H9 (cell line): ENCODE data around the gene CYP2J2. TPM values are rescaled to one million over a fixed set of nuclear protein-coding genes. Genes with fewer than 3 reads are reported as not detected.

ENCODE experiments used
- DNase-seq: peaks from one replicate; pipeline ENCODE4 v3.0.0-alpha.2; 2017
- H2AFZ ChIP-seq: one replicate; pipeline ENCODE4 v1.6.1; 2013; ENCODE audit warnings: mild to moderate bottlenecking, low read length, control low read depth, moderate library complexity
- H2AK5ac ChIP-seq: 2 replicates; pipeline ENCODE4 v1.6.1; 2013; ENCODE audit warnings: low read length, control low read depth, mixed read lengths; ENCODE audit not compliant: insufficient read length
- H2BK120ac ChIP-seq: one replicate; pipeline ENCODE4 v1.6.1; 2013; ENCODE audit warnings: low read depth, mild to moderate bottlenecking, low read length, control low read depth, inconsistent platforms; ENCODE audit not compliant: poor library complexity, severe bottlenecking
- H2BK12ac ChIP-seq: 2 replicates; pipeline ENCODE4 v1.6.1; 2013; ENCODE audit warnings: low read length, control low read depth, mixed read lengths, low read depth; ENCODE audit not compliant: insufficient read length
- H2BK15ac ChIP-seq: 2 replicates; pipeline ENCODE4 v1.6.1; 2013; ENCODE audit warnings: low read depth, low read length, control low read depth
- H2BK20ac ChIP-seq: one replicate; pipeline ENCODE4 v1.6.1; 2013; ENCODE audit warnings: low read depth, mild to moderate bottlenecking, low read length, control low read depth, inconsistent platforms; ENCODE audit not compliant: poor library complexity, severe bottlenecking
- H2BK5ac ChIP-seq: 2 replicates; pipeline ENCODE4 v1.6.1; 2013; ENCODE audit warnings: low read length, control low read depth, mixed read lengths; ENCODE audit not compliant: insufficient read length
- H3K14ac ChIP-seq: 2 replicates; pipeline ENCODE4 v1.6.1; 2013; ENCODE audit warnings: low read length, control low read depth; ENCODE audit not compliant: insufficient read depth
- H3K18ac ChIP-seq: 2 replicates; pipeline ENCODE4 v1.6.1; 2013; ENCODE audit warnings: low read depth, mild to moderate bottlenecking, mixed read lengths, low read length, control low read depth; ENCODE audit not compliant: insufficient read length
- H3K23ac ChIP-seq: 2 replicates; pipeline ENCODE4 v1.6.1; 2013; ENCODE audit warnings: low read length, control low read depth, mixed read lengths, low read depth; ENCODE audit not compliant: insufficient read length
- H3K23me2 ChIP-seq: 2 replicates; pipeline ENCODE4 v1.6.1; 2013; ENCODE audit warnings: low read depth, mild to moderate bottlenecking, mixed read lengths, low read length, control low read depth; ENCODE audit not compliant: insufficient read length, poor library complexity, severe bottlenecking
- H3K27ac ChIP-seq: 2 replicates; pipeline ENCODE4 v1.5.1; 2013; ENCODE audit warnings: low read length, control low read depth, mixed read lengths, low read depth; ENCODE audit not compliant: insufficient read length
- H3K27me3 ChIP-seq: 2 replicates; pipeline ENCODE4 v1.6.1; 2013; ENCODE audit warnings: low read length, control low read depth, inconsistent platforms; ENCODE audit not compliant: insufficient read depth
- H3K4ac ChIP-seq: 2 replicates; pipeline ENCODE4 v1.6.1; 2013; ENCODE audit warnings: low read depth, mild to moderate bottlenecking, control low read depth, inconsistent platforms, low read length, moderate library complexity
- H3K4me1 ChIP-seq: 2 replicates; pipeline ENCODE4 v1.6.1; 2013; ENCODE audit warnings: low read length, control low read depth, inconsistent platforms; ENCODE audit not compliant: insufficient read depth
- H3K4me2 ChIP-seq: 2 replicates; pipeline ENCODE4 v1.6.1; 2013; ENCODE audit warnings: low read length, control low read depth, mixed read lengths; ENCODE audit not compliant: insufficient read length, insufficient read depth
- H3K56ac ChIP-seq: 2 replicates; pipeline ENCODE4 v1.6.1; 2013; ENCODE audit warnings: low read depth, mild to moderate bottlenecking, mixed read lengths, low read length, control low read depth; ENCODE audit not compliant: insufficient read length
- H3K79me1 ChIP-seq: 2 replicates; pipeline ENCODE4 v1.6.1; 2013; ENCODE audit warnings: low read depth, mild to moderate bottlenecking, moderate library complexity, low read length, control low read depth, inconsistent platforms; ENCODE audit not compliant: insufficient read depth, poor library complexity, severe bottlenecking
- H3K79me2 ChIP-seq: 2 replicates; pipeline ENCODE4 v1.6.1; 2013; ENCODE audit warnings: low read length, control low read depth, inconsistent platforms; ENCODE audit not compliant: insufficient read depth
- H3K9ac ChIP-seq: 2 replicates; pipeline ENCODE4 v1.6.1; 2013; ENCODE audit warnings: low read length, control low read depth, mixed read lengths; ENCODE audit not compliant: insufficient read length; ENCODE audit errors: extremely low read depth
- H3K9me3 ChIP-seq: one replicate; pipeline ENCODE4 v1.6.1; 2013; ENCODE audit warnings: low read depth, low read length, inconsistent platforms; ENCODE audit not compliant: control insufficient read depth
- H3T11ph ChIP-seq: one replicate; pipeline ENCODE4 v1.6.1; 2013; ENCODE audit warnings: mild to moderate bottlenecking, low read length, control low read depth, inconsistent platforms
- H4K20me1 ChIP-seq: one replicate; pipeline ENCODE4 v1.6.1; 2013; ENCODE audit not compliant: control insufficient read depth, insufficient read length, insufficient read depth
- H4K5ac ChIP-seq: 2 replicates; pipeline ENCODE4 v1.6.1; 2013; ENCODE audit warnings: low read depth, mild to moderate bottlenecking, mixed read lengths, low read length, control low read depth; ENCODE audit not compliant: insufficient read length
- H4K8ac ChIP-seq: replicated peaks from 2 replicates; pipeline ENCODE4 v1.6.1; 2013; ENCODE audit warnings: low read length, control low read depth, mixed read lengths, low read depth; ENCODE audit not compliant: insufficient read length
- H4K91ac ChIP-seq: 2 replicates; pipeline ENCODE4 v1.6.1; 2013; ENCODE audit warnings: low read depth, mild to moderate bottlenecking, moderate library complexity, mixed read lengths, low read length, control low read depth; ENCODE audit not compliant: insufficient read length
- H3K27ac Mint-ChIP-seq, 3 experiments: 2 replicates in 2 of 3; 3 replicates in 1 of 3; pipeline ENCODE4 v1.8.0; 2020 to 2021; ENCODE audit warnings: mixed read lengths in 3 of 3, mild to moderate bottlenecking in 1 of 3, moderate library complexity in 1 of 3
- H3K27me3 Mint-ChIP-seq: 2 replicates; pipeline ENCODE4 v1.8.0; 2021; ENCODE audit warnings: low read depth, mild to moderate bottlenecking, moderate library complexity, mixed read lengths
- H3K36me3 Mint-ChIP-seq, 3 experiments: 2 replicates in 2 of 3; 3 replicates in 1 of 3; pipeline ENCODE4 v1.8.0; 2020 to 2021; ENCODE audit warnings: low read depth in 3 of 3, mixed read lengths in 3 of 3; ENCODE audit not compliant: insufficient read depth in 1 of 3
- H3K4me1 Mint-ChIP-seq, 2 experiments: 2 replicates each; pipeline ENCODE4 v1.8.0; 2020; ENCODE audit warnings: mixed read lengths in 2 of 2
- H3K4me3 Mint-ChIP-seq, 2 experiments: 2 replicates in 1 of 2; 3 replicates in 1 of 2; pipeline ENCODE4 v1.8.0; 2020 to 2021; ENCODE audit warnings: mild to moderate bottlenecking in 2 of 2, mixed read lengths in 2 of 2, moderate library complexity in 1 of 2
- H3K9me3 Mint-ChIP-seq, 2 experiments: 2 replicates in 1 of 2; 3 replicates in 1 of 2; pipeline ENCODE4 v1.8.0; 2020; ENCODE audit warnings: mild to moderate bottlenecking in 2 of 2, mixed read lengths in 2 of 2, moderate library complexity in 1 of 2
- CTCF ChIP-seq: fragments of 200-600 bp; sonication (generic); conservative IDR thresholded peaks from 3 replicates; pipeline ENCODE4 v1.8.0; 2021; ENCODE audit warnings: antibody characterized with exemption, mild to moderate bottlenecking
- WGBS: extraction: QIAGEN DNeasy Blood & Tissue Kit; methylation state at CpG from one replicate; pipeline ENCODE4 v1.1.7; 2013; ENCODE audit warnings: missing lambda C conversion rate, low lambda C conversion rate, mixed read lengths; ENCODE audit not compliant: insufficient read length; ENCODE audit errors: extremely low coverage; 5-methylcytosine and 5-hydroxymethylcytosine counted together
- total RNA-seq: library from RNA; stranded (reverse); gene quantifications from 2 replicates; pipeline ENCODE4 v1.2.1, GENCODE V29; 2021

The CYP2J2 gene
- total RNA-seq, 1 experiment from 2014 or later: 0.57 TPM

- H3K27ac Mint-ChIP-seq: no peak overlapping the region
These were observed 25.5 kb upstream of the CYP2J2 start for GRCh38 chr1:59952065-59952464.

More at GRCh38 chr1:59952065-59952464, 25.5 kb upstream of the CYP2J2 start:
- H2BK120ac ChIP-seq: no peak overlapping the region
- no peak overlapping the region for H3K56ac ChIP-seq
- no peaks in the 10 kb centered on the region for H3K27me3 ChIP-seq
- no peak overlapping the region for H4K91ac ChIP-seq
- H3K9me3 ChIP-seq: no peaks in the 10 kb centered on the region
- no peak overlapping the region for H2AK5ac ChIP-seq
- H4K5ac ChIP-seq: no peak overlapping the region
- no peak overlapping the region for H2BK15ac ChIP-seq
- DNase-seq: no peak
- no peaks in the 10 kb centered on the region for H4K20me1 ChIP-seq
- H3K4me2 ChIP-seq: no peak overlapping the region
- Mint-ChIP-seq H3K4me3 (no peak overlapping the region), H3K36me3 (no peaks in the 10 kb centered on the region), H3K9me3 (no peaks in the 10 kb centered on the region), H3K27me3 (no peaks in the 10 kb centered on the region; the same call in 1 of the 2 replicates), H3K4me1 (no peaks in the 10 kb centered on the region)
- no peak overlapping the region for H3K27ac ChIP-seq
- H3K18ac ChIP-seq: no peak overlapping the region
- H3T11ph ChIP-seq: no peak overlapping the region
- H3K23me2 ChIP-seq: no peaks in the 10 kb centered on the region
- no peak overlapping the region for H3K4ac ChIP-seq
- no CpG with 5 or more reads among the region's 2 CpGs for WGBS
- no peak overlapping the region for H3K9ac ChIP-seq
- no peak overlapping the region for H3K23ac ChIP-seq
- no peaks in the 10 kb centered on the region for H3K4me1 ChIP-seq
- H2BK20ac ChIP-seq: no peak overlapping the region
- no peak overlapping the region for H2BK12ac ChIP-seq
- H2BK5ac ChIP-seq: no peak overlapping the region
- no peaks in the 10 kb centered on the region for H3K79me1 ChIP-seq
- no peak overlapping the region for H2AFZ ChIP-seq
- no peak overlapping the region for H4K8ac ChIP-seq
- H3K14ac ChIP-seq: no peak overlapping the region
- TF ChIP-seq CTCF: no peak
- H3K79me2 ChIP-seq: no peaks in the 10 kb centered on the region
